Activated T-cell treated with anti-CD3 and anti-CD28 coated beads, Interleukin-2, amount 50 U/mL, for 72 hours (primary cell): ENCODE data around the gene NPTXR. TPM values are rescaled to one million over a fixed set of nuclear protein-coding genes. Genes with fewer than 3 reads are reported as not detected.

Source experiments
- ATAC-seq, 2 donors: fragments of 150-1000 bp; cut with Tn5 transposase; replicated peaks in 1 of 2; 2 replicates each; pipeline ENCODE4 v1.10.0; 2021; ENCODE audit warnings: moderate library complexity in 2 of 2, mild to moderate bottlenecking in 1 of 2
- DNase-seq, 2 donors: peaks; one replicate each; pipeline ENCODE4 v3.0.0; 2021 to 2022; ENCODE audit warnings: mixed read lengths in 1 of 2
- H3K27ac Mint-ChIP-seq: one replicate; pipeline ENCODE4 v1.8.0; 2022; ENCODE audit warnings: mild to moderate bottlenecking, moderate library complexity, mixed read lengths
- H3K27me3 Mint-ChIP-seq: one replicate; pipeline ENCODE4 v1.8.0; 2022; ENCODE audit warnings: low read depth, mixed read lengths
- H3K36me3 Mint-ChIP-seq, 2 donors: one replicate each; pipeline ENCODE4 v1.8.0; 2022; ENCODE audit warnings: mixed read lengths in 2 of 2, mild to moderate bottlenecking in 1 of 2; ENCODE audit not compliant: insufficient read depth in 2 of 2
- H3K4me1 Mint-ChIP-seq: one replicate; pipeline ENCODE4 v1.8.0; 2022; ENCODE audit warnings: low read depth, mixed read lengths
- H3K4me3 Mint-ChIP-seq, 2 donors: one replicate each; pipeline ENCODE4 v1.8.0; 2022; ENCODE audit warnings: mild to moderate bottlenecking in 2 of 2, mixed read lengths in 2 of 2, moderate library complexity in 2 of 2
- H3K9me3 Mint-ChIP-seq, 2 donors: one replicate each; pipeline ENCODE4 v1.8.0; 2022; ENCODE audit warnings: mixed read lengths in 2 of 2
- total RNA-seq, 2 donors: library from RNA; stranded (reverse); gene quantifications; one replicate each; pipeline ENCODE4 v1.2.3, GENCODE V29; 2022

Gene NPTXR
- total RNA-seq, 2 donors from 2014 or later, result 6.3 to 6.4 TPM

DNA sequence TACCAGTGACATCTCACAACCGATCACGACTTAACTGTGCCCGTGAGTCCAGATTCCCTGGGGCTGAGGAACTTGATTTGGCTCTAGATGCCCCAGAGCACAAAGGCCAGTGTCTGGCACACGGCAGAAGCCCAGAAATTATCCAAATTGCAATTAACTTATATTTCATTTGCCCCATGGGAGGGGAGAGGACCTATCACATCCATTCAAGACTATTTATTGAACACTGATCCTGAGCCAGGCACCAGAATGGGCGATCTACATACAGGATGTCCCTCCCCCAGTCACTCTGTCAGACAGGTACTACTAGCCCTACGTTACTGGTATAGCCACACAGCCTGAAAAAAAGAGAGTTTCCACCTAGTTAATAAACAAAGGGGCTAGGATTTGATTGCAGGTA, 55.0 kb downstream of the NPTXR start:
- Mint-ChIP-seq H3K4me1 (peaks cover 7% of the 10 kb centered on the region), H3K36me3 (peaks cover 2% of the 10 kb centered on the region in 2 donors)

DNA sequence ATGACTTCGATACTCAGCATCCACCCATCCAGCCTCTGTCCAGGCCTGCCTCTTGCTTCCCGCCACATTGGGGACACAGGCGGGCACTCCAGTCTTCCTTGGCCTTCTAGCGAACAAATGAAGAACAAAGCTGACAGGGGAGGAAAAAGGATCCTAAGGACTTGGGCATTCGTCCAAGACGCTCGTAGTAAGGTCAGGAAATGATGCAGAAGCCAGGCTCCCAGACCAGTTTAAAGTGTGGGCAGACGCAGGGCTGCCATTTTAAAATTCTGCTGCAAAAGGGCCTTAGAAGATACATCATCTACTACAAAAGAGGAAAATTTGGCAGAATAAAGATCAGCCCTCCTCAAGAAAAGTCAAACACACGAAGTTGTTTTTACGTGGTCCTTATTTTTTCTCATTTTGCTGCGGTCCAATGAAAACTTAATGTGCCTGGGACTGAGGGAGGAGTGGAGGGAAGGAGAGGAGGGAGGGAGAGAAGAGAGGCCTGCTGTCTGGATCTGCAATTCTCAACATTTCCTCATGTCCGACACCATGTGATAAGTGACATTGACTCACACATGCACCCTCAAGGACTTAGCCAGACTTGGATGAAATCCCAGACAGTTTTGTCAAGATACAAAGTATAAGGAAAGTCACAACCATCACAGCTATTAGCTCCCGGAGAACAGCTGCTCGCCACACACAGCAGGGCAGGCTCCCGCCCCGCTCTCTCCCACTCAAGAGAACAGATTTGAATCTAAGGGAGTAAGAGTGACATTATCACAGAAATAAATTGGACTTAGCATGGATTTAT, 55.6 kb downstream of the NPTXR start:
- Mint-ChIP-seq H3K27me3 (no peaks in the 10 kb centered on the region), H3K27ac (no peak overlapping the region), H3K9me3 (no peaks in the 10 kb centered on the region), H3K36me3 (peaks cover 0 to 1% of the 10 kb centered on the region in 2 donors), H3K4me3 (no peak overlapping the region), H3K4me1 (peaks cover 4% of the 10 kb centered on the region)
- ATAC-seq (no peak), DNase-seq (no peak)

More for the DNA sequence above, 55.0 kb downstream of the NPTXR start:
- no peak overlapping the region for H3K4me3 Mint-ChIP-seq
- ATAC-seq, result no peak
- no peaks in the 10 kb centered on the region for H3K9me3 Mint-ChIP-seq
- no peak overlapping the region for H3K27ac Mint-ChIP-seq
- DNase-seq, result no peak
- no peaks in the 10 kb centered on the region for H3K27me3 Mint-ChIP-seq

DNA sequence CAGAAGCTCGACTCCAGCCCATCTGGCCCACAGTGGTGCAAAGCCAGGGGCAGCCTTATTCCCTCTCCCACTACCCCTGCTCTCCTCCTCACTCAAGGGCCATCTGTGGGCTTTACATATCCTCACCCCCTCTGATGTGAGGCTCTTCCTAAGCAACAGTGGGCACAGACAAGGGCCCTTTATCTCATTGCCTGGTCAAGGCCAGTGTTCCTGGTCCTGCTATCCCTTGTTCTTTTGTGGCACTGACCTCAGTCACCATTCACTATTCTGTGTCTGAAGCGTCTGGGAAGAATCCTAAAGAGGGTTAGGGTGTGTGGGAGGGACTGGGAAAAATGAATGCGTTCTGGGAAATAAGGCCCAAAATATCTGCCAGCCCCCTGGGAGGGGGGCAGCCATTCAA, 57.2 kb downstream of the NPTXR start:
- H3K27ac Mint-ChIP-seq, result no peak overlapping the region

DNA sequence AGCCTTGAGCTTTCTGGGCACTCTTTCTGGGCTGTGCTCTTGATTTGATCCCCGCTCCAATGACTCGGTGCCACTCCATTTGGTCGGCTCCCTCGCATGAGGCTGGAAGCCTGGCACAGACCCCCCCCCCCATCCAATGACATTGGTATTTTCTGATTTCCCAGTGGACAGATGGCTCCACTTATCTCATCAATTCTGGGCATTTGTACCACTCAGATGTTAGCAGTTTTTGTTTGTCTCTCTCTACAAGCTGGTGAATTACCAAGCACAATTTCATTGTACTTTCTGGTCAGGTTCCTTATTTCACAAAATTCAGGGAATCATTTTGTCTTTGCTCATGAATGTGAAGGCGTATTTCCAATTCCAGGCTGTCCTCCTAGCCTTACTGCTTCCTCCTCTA, 59.0 kb downstream of the NPTXR start:
- no peak overlapping the region for H3K4me3 Mint-ChIP-seq

More for the DNA sequence above, 57.2 kb downstream of the NPTXR start:
- Mint-ChIP-seq H3K4me1 (peaks cover 6% of the 10 kb centered on the region), H3K9me3 (no peaks in the 10 kb centered on the region), H3K4me3 (no peak overlapping the region), H3K27me3 (no peaks in the 10 kb centered on the region), H3K36me3 (no peaks in the 10 kb centered on the region)
- DNase-seq, result no peak
- ATAC-seq, result no peak

DNA sequence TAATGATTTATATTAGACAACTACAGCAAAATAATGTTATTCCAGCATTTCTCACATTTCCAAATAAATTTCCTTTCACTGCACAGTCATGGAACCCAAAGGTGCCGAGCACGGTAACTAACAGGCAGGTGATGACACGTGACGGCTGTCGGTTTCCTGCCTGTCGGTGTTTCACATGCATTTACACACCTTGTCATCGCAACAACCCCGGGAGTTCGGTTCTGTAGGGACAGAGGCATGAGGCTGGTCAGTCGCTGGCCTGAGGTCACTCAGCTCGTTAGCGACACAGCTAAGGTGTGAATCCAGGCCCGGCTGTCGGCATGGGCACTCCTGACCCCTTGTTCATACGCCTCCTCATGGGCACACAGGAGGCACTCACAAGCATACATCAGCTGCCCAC, 59.8 kb downstream of the NPTXR start:
- Mint-ChIP-seq H3K9me3 (no peaks in the 10 kb centered on the region), H3K27me3 (no peaks in the 10 kb centered on the region), H3K4me1 (peaks cover 6% of the 10 kb centered on the region), H3K4me3 (no peak overlapping the region), H3K27ac (no peak overlapping the region), H3K36me3 (no peaks in the 10 kb centered on the region)
- DNase-seq, result no peak
- ATAC-seq, result no peak

More for the DNA sequence above, 59.0 kb downstream of the NPTXR start:
- DNase-seq (no peak), ATAC-seq (no peak)
- no peaks in the 10 kb centered on the region for H3K27me3 Mint-ChIP-seq
- H3K36me3 Mint-ChIP-seq, result no peaks in the 10 kb centered on the region
- no peak overlapping the region for H3K27ac Mint-ChIP-seq
- peaks cover 6% of the 10 kb centered on the region for H3K4me1 Mint-ChIP-seq
- no peaks in the 10 kb centered on the region for H3K9me3 Mint-ChIP-seq

DNA sequence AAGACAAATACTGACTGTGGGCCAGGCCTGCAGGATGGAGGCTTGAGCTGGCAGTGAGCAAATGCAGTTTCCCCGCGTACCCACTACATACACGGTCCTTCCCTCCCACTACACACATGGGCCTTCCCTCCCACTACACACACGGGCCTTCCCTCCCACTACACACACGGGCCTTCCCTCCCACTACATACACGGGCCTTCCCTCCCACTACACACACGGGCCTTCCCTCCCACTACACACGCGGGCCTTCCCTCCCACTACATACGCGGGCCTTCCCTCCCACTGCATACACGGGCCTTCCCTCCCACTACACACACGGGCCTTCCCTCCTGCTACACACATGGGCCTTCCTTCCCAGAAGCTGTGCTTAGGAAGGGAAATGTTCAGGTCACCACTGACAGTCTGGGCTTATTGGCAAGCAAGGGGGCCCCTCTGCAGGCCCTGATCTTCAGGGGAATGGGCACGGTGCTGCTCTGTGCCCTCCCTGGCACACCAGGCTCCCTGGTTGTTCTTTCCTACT, 60.7 kb downstream of the NPTXR start:
- Mint-ChIP-seq H3K27me3 (no peaks in the 10 kb centered on the region), H3K4me3 (no peak overlapping the region), H3K27ac (no peak overlapping the region), H3K9me3 (no peaks in the 10 kb centered on the region), H3K4me1 (peaks cover 6% of the 10 kb centered on the region), H3K36me3 (no peaks in the 10 kb centered on the region)
- ATAC-seq, result no peak
- DNase-seq, result no peak

DNA sequence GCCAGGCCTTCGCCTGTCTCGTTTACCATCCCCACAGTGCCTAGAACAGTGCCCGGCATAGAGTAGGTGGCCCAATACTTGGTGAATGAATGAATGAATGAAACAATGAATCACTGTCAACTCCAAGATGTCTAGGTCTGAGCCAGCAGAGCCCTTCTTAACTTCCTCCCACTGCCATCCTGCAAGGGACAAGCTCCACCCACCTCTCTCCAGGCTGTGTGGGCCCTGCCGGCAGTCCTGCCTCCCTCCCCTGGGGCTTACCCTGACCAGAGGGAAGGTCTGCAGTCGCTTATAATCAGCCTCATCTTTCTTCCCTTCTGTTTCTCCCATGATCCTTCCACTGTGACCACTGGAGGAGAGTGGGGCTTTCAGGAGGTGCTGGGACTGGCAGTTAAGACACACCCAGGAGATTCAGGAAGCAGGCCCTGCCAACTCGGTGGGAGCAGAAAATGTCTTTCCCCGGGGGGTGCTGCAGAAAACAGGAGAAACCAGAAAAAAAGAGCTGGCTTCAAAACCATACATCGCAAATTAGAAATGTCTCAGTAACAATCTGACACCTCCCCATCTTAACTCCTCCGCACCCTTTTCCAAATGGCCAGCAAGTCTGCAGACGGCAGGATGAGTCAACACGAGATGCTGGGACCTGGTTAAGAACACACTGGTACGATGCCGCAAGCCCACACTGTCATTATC, 61.3 kb downstream of the NPTXR start:
- Mint-ChIP-seq H3K27me3 (no peaks in the 10 kb centered on the region), H3K4me1 (peaks cover 6% of the 10 kb centered on the region), H3K9me3 (no peaks in the 10 kb centered on the region), H3K4me3 (no peak overlapping the region), H3K27ac (no peak overlapping the region), H3K36me3 (no peaks in the 10 kb centered on the region)
- DNase-seq, result no peak
- ATAC-seq, result peak in 1 of 2 donors; percentile 72

DNA sequence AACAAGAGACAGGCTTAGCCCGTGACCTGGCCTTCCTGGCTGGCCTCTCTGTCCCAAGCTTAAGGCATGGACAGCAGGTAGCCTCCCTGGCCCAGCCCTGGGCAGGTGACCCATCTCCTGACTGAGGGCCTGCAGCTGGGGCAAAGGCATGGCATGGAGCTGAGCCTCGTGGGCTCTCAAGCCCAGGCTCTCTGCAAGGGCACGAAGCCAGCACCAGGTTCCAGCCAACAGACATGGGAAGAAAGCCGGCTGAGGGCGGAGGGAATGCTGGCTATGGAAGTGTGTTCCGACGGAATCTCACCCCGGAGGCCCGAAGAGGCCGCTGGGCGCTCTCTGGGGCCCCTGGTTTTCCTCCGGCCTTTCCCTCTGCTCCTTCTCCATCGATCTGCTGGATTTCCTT, 62.8 kb downstream of the NPTXR start:
- Mint-ChIP-seq H3K4me1 (peaks cover 6% of the 10 kb centered on the region), H3K27ac (no peak overlapping the region), H3K9me3 (no peaks in the 10 kb centered on the region), H3K4me3 (no peak overlapping the region), H3K36me3 (no peaks in the 10 kb centered on the region), H3K27me3 (no peaks in the 10 kb centered on the region)
- ATAC-seq (no peak), DNase-seq (no peak)

DNA sequence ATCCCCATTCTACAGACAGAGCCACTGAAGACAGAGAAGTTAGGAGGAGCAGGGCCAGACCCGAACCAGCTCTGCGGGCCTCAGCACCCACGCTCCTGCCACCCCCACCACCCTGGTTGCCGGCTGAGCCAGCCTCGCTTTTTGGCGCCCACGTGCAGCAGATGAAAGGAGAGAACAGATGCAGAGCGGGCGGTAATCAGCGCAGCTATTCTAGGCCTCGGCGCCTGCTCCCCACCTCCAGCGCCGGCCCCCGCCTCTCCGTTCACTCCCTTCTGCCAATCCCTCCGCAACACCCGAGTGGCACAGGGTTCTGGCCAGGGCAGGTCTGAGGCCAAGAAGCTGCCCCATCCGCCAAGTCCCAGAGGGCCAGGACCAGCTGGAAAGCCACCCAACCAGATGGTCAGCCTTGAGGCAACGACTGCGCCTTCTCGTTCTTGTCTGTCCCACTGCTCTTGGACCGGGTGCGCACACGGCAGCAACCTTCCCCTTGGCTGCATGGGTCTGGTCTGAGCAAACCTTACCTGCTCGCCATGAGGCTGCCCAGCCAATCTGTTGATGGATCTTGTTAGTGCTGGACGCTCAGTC, 66.6 kb downstream of the NPTXR start:
- Mint-ChIP-seq H3K36me3 (no peaks in the 10 kb centered on the region), H3K9me3 (no peaks in the 10 kb centered on the region), H3K27ac (no peak overlapping the region)

DNA sequence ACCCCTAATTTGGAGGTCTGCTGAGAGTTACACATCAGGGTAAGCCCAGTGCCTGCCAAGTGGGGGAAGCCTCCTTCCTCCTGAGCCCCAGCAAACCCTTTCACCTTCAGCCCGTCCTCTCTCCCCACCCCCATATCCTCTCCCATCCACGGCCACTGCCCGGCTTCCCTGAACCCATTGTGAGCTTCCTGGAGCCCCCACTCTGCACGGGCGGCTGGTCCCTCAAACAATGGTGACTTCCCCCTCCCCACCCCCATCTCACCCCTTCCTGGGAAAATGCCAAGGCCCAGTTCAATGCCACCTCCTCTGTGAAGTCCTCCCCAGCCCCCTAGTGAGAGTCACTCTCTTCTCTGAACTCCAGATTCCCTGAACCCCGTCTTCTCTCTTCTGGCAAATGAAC, 67.7 kb downstream of the NPTXR start:
- H3K4me1 Mint-ChIP-seq, result no peaks in the 10 kb centered on the region
- no peaks in the 10 kb centered on the region for H3K36me3 Mint-ChIP-seq
- H3K4me3 Mint-ChIP-seq, result no peak overlapping the region
- no peaks in the 10 kb centered on the region for H3K9me3 Mint-ChIP-seq
- DNase-seq (no peak), ATAC-seq (no peak)
- no peaks in the 10 kb centered on the region for H3K27me3 Mint-ChIP-seq
- no peak overlapping the region for H3K27ac Mint-ChIP-seq

More for the DNA sequence above, 66.6 kb downstream of the NPTXR start:
- no peaks in the 10 kb centered on the region for H3K27me3 Mint-ChIP-seq
- DNase-seq (no peak), ATAC-seq (no peak)
- no peak overlapping the region for H3K4me3 Mint-ChIP-seq
- no peaks in the 10 kb centered on the region for H3K4me1 Mint-ChIP-seq

DNA sequence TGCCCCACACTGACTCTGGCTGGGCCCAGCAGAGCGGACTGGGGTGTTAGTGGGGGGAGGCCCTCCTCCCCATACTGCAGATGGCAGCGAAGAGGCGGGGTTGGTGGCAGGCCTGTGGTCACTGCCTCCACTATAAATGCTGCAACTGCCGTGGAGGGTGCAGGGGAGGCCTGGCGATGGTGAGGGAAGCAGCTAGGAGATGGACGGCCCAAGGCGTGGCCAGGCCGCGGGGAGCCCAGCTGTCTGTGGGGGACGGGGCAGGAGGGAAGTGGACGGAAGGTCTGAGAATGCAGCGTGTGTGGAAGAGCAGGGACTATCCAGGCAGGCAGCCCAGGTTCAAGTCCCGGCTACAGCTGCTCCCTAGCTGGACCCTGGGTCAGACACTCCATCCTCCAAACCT, 68.2 kb downstream of the NPTXR start:
- H3K9me3 Mint-ChIP-seq, result no peaks in the 10 kb centered on the region
- H3K4me3 Mint-ChIP-seq, result no peak overlapping the region
- H3K27me3 Mint-ChIP-seq, result no peaks in the 10 kb centered on the region
- ATAC-seq (no peak), DNase-seq (no peak)
- H3K36me3 Mint-ChIP-seq, result no peaks in the 10 kb centered on the region
- no peaks in the 10 kb centered on the region for H3K4me1 Mint-ChIP-seq
- H3K27ac Mint-ChIP-seq, result no peak overlapping the region

DNA sequence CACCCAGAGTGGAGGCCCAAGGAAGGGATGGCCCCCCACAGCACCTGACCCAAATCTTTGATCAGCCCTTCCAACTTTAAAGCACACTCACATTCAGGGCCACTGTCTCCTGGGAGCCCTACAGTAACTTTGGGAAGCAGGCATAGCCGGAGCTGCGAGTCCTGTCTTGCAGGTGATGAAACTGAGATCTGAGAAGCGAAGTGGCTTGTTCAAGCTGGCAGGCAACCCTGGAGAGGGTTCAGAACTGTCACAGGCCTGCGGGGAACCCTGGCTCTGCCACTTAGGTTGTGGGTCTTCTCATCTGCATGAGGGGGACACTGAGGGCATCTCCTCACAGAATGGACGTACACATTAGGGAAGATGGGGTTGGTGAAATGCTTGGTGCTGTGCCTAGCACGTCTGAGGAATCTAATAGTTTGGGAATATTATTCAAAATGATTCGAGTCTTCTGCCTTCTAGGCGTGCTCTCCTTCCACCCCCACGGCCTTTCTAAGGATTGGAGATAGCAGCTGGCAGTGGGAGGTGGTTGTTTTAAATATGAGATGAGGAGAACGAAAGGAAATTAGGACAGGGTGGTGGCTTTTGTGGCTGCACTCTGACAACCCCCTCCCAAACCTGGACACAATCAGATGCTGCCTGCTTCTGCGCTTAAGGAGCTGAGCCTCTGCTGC, 69.2 kb downstream of the NPTXR start:
- no peak for ATAC-seq
- DNase-seq, result no peak
- Mint-ChIP-seq H3K9me3 (no peaks in the 10 kb centered on the region), H3K4me3 (no peak overlapping the region), H3K27me3 (no peaks in the 10 kb centered on the region), H3K4me1 (no peaks in the 10 kb centered on the region), H3K36me3 (no peaks in the 10 kb centered on the region), H3K27ac (no peak overlapping the region)
